GM18868 (cell line): Measurements from ENCODE around the gene CASS4.
"Not testable (repeated sequence)": the region's sequence is repeated elsewhere in the genome, so short reads cannot be mapped to it uniquely, and the experiment has no call there.

Source experiments
- ATAC-seq: cut with Tn5 transposase; IDR thresholded peaks from one replicate; pipeline ENCODE4 v1.9.1; 2021; ENCODE audit warnings: mild to moderate bottlenecking, moderate library complexity; ENCODE audit not compliant: unreplicated experiment

The CASS4 gene

DNA sequence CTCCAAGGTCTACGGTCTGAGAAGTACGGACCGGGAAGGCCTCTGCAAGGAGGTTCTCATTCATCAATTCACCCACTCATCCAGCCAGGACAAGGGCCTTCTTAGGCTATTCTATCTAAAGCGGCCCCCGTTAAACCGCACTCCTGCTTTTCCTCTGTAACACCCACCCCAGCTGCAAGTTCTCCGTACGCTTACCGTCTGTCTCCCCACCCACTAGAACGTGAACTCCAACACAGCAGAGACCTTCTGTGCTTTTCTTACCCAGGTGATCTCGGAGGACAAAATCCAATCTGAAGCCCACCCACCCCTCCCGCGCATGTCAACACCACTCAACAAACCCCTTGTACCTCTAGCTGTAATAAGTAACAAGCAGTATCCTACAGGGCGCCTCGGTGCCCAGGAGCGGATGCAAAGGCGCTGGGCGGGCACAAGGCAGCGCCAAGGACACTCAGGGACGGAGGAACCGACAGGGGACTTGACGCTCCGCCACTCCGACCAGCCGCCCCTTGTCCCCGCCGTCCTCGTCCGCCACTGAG lies 20.4 kb upstream of the CASS4 start:
- ATAC-seq: peak; percentile 37

- ATAC-seq: peak; percentile 92
Observed at GRCh38 chr20:56392132-56392880, 19.8 kb upstream of the CASS4 start, which contains the start of the genes AURKA and CSTF1. Gene AURKA (minus strand): TSS chr20:56392215. CDS start chr20:56388197, 4,018 bp downstream. Gene CSTF1 (plus strand): TSS chr20:56392645. CDS start chr20:56395553, 2,908 bp downstream.

- no peak for ATAC-seq
Observed at GRCh38 chr20:56392881-56393482, 19.1 kb upstream of the CASS4 start.

GRCh38 chr20:56393653-56394052 lies 18.4 kb upstream of the CASS4 start:
- ATAC-seq: no peak

- no peak for ATAC-seq
Observed at GRCh38 chr20:56395166-56395565, 16.9 kb upstream of the CASS4 start.

DNA sequence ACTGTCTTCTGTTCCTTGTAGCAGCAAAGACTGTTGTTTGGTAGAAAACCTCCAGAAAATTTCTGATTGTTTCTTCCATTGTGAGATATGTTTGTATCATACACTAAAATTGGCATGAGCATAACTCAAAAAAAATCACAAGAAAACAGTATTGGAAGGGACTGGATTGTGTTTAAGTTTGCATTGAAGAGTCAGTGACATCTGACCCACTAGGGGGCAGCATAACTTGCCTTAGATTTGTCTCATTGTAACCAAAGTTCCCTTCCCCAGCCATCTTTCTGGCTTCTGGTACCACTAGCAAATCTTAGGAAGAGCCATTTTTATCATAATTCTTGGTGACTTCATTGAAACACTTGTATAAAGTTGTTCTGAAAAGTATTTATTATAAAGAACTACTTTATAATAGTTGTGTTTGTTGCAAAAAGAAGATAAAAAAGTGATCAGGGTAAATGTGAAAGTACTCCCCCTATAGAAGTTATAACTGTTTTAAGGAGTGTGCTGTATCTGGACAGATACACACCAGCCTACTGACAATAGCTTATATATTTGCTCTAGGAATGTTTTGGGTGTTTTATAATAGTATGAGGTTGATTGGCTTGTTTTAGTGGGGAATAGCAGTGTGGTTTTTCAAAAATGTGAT lies 11.9 kb upstream of the CASS4 start:
- ATAC-seq: peak; percentile 79

DNA sequence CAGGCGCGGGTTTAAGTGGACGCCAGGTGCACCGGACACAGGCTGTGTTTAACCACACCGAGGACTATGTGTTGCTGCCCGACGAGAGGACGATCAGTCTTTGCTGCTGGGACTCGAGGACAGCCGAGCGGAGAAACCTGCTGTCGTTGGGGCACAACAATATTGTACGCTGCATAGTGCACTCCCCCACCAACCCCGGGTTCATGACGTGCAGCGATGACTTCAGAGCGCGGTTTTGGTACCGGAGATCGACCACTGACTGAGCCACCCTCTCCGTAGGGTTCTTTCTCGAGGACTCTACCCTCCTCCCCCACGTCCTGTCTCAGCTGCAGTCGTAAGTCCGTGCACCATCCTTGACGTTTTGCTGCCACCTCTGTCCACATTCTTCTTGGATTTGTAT lies 8.6 kb upstream of the CASS4 start:
- no peak for ATAC-seq

DNA sequence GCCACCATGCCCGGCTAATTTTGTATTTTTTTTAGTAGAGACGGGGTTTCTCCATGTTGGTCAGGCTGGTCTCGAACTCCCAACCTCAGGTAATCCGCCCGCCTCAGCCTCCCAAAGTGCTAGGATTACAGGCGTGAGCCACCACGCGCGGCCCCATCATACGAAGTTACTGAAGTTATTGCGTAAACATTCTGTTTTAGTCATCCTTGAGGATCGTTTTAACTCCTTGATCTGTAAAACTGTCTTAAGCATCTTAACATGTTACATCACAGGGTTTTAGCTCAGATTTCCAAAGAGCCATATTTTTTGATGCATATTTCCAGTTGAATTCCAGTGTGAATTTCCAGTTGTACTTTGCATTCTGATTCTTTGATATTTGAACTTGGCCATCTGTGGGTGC lies 6.7 kb upstream of the CASS4 start:
- ATAC-seq: not testable (repeated sequence)

DNA sequence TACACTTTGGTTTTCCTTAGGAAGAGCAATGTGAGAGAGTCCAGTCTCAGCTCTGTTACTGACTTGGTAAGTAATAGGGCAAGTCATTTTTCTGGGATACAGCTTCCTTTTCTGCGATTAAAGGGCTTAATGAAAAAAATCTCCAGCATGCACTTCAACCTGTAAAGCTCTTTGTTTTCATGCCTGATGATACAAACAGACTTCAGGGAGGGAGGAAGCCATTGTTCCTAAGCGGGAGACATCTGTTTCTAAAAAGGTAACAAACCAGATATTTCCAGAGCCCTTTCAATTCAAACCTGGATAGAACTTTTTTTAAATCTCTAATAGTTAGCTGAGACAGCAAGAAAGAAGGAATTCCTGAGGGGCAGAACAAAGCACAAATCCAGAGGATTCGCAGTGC lies 5.2 kb upstream of the CASS4 start:
- no peak for ATAC-seq

DNA sequence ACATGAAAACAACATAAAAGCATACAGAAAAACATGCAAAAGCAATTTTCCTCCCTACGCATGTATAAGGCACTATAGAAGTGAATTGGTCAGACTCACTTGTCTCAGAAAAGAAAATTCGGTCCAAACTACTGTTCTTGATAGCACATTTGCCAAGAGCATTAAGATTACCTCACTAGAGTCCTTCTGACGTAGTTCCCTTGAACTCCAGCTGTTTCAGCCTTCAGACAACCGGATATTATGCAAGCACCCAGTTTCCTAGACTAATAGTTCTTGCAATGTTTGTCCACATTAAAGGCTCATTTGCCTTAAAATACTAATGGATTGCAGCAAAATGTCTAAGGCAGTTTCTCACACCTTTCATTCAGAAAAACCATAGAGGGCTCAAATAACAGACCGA lies 2.5 kb upstream of the CASS4 start:
- ATAC-seq: no peak

DNA sequence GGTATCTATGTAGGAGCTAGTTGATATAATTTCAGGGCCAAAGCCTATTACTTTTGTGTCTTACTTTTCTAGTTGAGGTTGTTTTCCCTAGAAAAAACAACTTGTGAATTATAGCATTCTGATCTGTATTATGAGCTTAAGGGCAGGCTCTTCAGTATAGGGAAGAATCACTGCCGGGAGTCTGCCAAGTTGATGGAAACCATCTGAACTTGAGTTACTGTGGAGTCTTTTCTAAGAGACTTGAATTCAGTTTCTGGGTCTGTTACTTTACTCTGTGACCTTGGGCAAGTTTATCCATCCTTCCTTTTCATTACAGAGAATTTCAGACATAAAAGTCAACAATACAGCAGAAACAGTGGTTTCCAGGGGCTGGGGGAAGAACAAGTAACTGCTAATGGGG lies 2.1 kb upstream of the CASS4 start:
- ATAC-seq: no peak

GRCh38 chr20:56411287-56411686 lies 773 bp upstream of the CASS4 start:
- ATAC-seq: not testable (repeated sequence)

DNA sequence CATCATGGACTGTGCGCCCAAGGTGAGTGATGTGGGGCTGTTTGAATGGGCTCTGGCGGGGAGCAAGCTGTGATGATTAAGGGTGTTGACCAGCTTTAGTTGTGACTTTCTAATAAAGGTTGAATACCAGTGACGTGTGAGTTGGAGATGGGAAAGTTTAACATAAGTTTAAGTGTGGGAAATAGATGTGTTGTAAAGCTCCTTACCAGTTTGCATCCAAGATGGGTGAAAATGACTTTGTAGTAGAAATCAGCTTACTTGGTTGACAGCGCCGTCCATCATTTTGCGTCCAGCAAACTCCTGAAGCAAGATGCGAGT lies 372 bp downstream of the CASS4 start:
- no peak for ATAC-seq

- no peak for ATAC-seq
Observed at GRCh38 chr20:56412949-56413348, 889 bp downstream of the CASS4 start.

- no peak for ATAC-seq
Observed at GRCh38 chr20:56414842-56415765, 3.0 kb downstream of the CASS4 start.

DNA sequence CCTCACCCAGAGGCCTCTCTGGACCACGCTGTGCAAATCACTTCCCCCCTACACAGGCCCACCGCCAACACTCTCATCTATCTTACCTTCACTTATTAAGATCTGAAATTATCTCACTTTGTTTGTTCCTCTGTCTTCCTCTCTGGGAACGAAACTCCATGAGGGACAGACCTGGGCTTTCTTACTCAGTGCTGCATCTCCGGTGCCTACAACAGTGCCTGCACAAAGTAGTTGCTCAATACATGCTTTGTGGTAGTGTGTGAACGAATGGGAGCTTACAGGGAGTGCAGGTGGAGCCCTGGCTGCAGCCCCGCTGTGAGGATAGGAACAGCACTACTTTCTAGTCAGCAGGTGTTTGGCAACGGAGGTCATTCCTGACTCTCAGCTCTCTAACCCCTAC lies 5.3 kb downstream of the CASS4 start:
- no peak for ATAC-seq

- no peak for ATAC-seq
Observed at GRCh38 chr20:56417911-56418310, 5.9 kb downstream of the CASS4 start.

- no peak for ATAC-seq
Observed at GRCh38 chr20:56418385-56418861, 6.4 kb downstream of the CASS4 start.

GRCh38 chr20:56420028-56420427 lies 8.0 kb downstream of the CASS4 start:
- ATAC-seq: no peak

- ATAC-seq: no peak
Observed at GRCh38 chr20:56420940-56421688, 9.1 kb downstream of the CASS4 start.
